Measurements from ENCODE around the gene KCNK3. TPM values are rescaled to one million over a fixed set of nuclear protein-coding genes. Genes with fewer than 3 reads are reported as not detected.

Gene KCNK3
- total and polyA plus RNA-seq, 2 of the 13 experiments (the other 11 are each of a cell fraction or from before 2014, with no cell fraction given) = not detected

GRCh38 chr2:26757873-26758789 is 65.6 kb downstream of the KCNK3 start (continued):
- TF ChIP-seq ZNF318 (CRISPR knock-in tag; IDR thresholded peaks at IDR 0.05) (no peak), REL (CRISPR knock-in tag; conservative IDR thresholded peaks at IDR 0.05) (no peak), ZFX (CRISPR knock-in tag; IDR thresholded peaks at IDR 0.05; ENCODE audit: low read depth) (no peak), CCDC6 (CRISPR knock-in tag; IDR thresholded peaks at IDR 0.05) (no peak), HNRNPL (IDR thresholded peaks at IDR 0.05; ENCODE audit: low read depth, low read length) (no peak), SNAPC5 (CRISPR knock-in tag; IDR thresholded peaks at IDR 0.05; ENCODE audit: borderline replicate concordance) (no peak), ZNF781 (CRISPR knock-in tag; IDR thresholded peaks at IDR 0.05; ENCODE audit: borderline replicate concordance, not compliant biosample characterization) (no peak), SETDB1 (CRISPR knock-in tag; IDR thresholded peaks at IDR 0.05; ENCODE audit: borderline replicate concordance) (no peak), ZBTB7B (CRISPR knock-in tag; IDR thresholded peaks at IDR 0.05) (no peak), PTBP1 (IDR thresholded peaks at IDR 0.05; ENCODE audit: low read depth, low read length, poor library complexity, severe bottlenecking) (no peak), PRDM15 (CRISPR knock-in tag; IDR thresholded peaks at IDR 0.05) (no peak), KDM3A (CRISPR knock-in tag; IDR thresholded peaks at IDR 0.05; ENCODE audit: low read depth) (no peak)

Measured in HepG2 (cell line).